ENCODE data around the gene PER1. TPM values are rescaled to one million over a fixed set of nuclear protein-coding genes. Genes with fewer than 3 reads are reported as not detected.

PER1 gene
- total and polyA plus RNA-seq, 7 donors, result 48.9 to 278 (median 145) TPM

GRCh38 chr17:8100111-8100510 lies 52.1 kb downstream of the PER1 start:
- ATAC-seq (no peak), DNase-seq (no peak)
- intact Hi-C loops (cut with DNase I), result no loop called here
- 24 to 54% (median 42%) methylated on average over 2 of the region's 2 CpGs for WGBS, 3 donors
- Histone ChIP-seq H3K4me3 (no peak overlapping the region), H3K36me3 (ENCODE audit: insufficient read depth in 1 of 2, low read depth in 1 of 2) (no peaks in the 10 kb centered on the region), H3K9me3 (no peaks in the 10 kb centered on the region), H3K27ac (no peak overlapping the region), H3K27me3 (ENCODE audit: insufficient read depth in 3 of 3, low read length in 2 of 3) (peaks cover 0 to 9% (median 1%) of the 10 kb centered on the region in 3 donors), H3K4me1 (no peaks in the 10 kb centered on the region)
- TF ChIP-seq, protein P1, sequence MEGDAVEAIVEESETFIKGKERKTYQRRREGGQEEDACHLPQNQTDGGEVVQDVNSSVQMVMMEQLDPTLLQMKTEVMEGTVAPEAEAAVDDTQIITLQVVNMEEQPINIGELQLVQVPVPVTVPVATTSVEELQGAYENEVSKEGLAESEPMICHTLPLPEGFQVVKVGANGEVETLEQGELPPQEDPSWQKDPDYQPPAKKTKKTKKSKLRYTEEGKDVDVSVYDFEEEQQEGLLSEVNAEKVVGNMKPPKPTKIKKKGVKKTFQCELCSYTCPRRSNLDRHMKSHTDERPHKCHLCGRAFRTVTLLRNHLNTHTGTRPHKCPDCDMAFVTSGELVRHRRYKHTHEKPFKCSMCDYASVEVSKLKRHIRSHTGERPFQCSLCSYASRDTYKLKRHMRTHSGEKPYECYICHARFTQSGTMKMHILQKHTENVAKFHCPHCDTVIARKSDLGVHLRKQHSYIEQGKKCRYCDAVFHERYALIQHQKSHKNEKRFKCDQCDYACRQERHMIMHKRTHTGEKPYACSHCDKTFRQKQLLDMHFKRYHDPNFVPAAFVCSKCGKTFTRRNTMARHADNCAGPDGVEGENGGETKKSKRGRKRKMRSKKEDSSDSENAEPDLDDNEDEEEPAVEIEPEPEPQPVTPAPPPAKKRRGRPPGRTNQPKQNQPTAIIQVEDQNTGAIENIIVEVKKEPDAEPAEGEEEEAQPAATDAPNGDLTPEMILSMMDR (IDR thresholded peaks at IDR 0.05), result no peak

DNA sequence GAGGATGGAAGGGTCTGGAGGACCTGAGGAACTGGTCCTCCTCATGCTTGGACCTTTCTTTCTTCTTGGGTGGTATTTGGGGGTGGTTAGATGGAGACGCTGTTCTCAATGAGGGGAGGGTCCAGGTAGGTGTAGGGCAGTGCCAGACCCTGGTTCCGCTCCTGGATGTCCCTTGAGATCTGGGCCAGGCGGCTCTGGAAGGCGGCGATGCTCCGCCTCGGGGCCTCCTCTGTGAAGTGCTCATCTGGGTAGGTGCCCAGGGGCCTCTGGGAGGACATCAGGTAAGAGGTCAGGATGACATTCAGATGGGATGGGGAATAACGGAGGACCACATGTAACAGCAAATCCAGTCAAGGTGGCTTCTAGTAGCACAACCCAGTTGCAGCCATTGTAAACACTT lies 55.7 kb downstream of the PER1 start:
- intact Hi-C loops (cut with DNase I), result loop anchor here (5.0 to 10.0 kb wide), 2 partner anchors 208 to 364 kb away; no protein-coding TSS in a partner anchor
- H3K9me3 ChIP-seq, result no peaks in the 10 kb centered on the region
- 86 to 89% (median 86%) methylated on average over 7 to 8 of the region's 8 CpGs for WGBS, 3 donors

GRCh38 chr17:8095361-8095760 lies 56.8 kb downstream of the PER1 start:
- Histone ChIP-seq H3K27ac (no peak overlapping the region), H3K4me1 (no peaks in the 10 kb centered on the region), H3K9me3 (no peaks in the 10 kb centered on the region), H3K4me3 (no peak overlapping the region), H3K27me3 (ENCODE audit: insufficient read depth in 3 of 3, low read length in 2 of 3) (peaks cover 0 to 20% (median 7%) of the 10 kb centered on the region in 3 donors), H3K36me3 (ENCODE audit: insufficient read depth in 1 of 2, low read depth in 1 of 2) (no peaks in the 10 kb centered on the region)
- TF ChIP-seq, protein P1 (IDR thresholded peaks at IDR 0.05), result no peak
- intact Hi-C loops (cut with DNase I), result loop anchor here (2.0 to 10.0 kb wide), 3 partner anchors 63 to 363 kb away; no protein-coding TSS in a partner anchor
- WGBS, 3 donors, result 70 to 72% (median 70%) methylated on average over 6 of the region's 6 CpGs
- DNase-seq (no peak), ATAC-seq (no peak)

More for the DNA sequence above, 55.7 kb downstream of the PER1 start:
- TF ChIP-seq, protein P1 (IDR thresholded peaks at IDR 0.05), result no peak
- H3K27me3 ChIP-seq (ENCODE audit: insufficient read depth in 3 of 3, low read length in 2 of 3), result peaks cover 0 to 19% (median 1%) of the 10 kb centered on the region in 3 donors
- no peak overlapping the region for H3K4me3 ChIP-seq
- no peak for ATAC-seq
- H3K4me1 ChIP-seq, result no peaks in the 10 kb centered on the region
- H3K27ac ChIP-seq, result no peak overlapping the region
- H3K36me3 ChIP-seq (ENCODE audit: insufficient read depth in 1 of 2, low read depth in 1 of 2), result no peaks in the 10 kb centered on the region
- DNase-seq, result no peak

DNA sequence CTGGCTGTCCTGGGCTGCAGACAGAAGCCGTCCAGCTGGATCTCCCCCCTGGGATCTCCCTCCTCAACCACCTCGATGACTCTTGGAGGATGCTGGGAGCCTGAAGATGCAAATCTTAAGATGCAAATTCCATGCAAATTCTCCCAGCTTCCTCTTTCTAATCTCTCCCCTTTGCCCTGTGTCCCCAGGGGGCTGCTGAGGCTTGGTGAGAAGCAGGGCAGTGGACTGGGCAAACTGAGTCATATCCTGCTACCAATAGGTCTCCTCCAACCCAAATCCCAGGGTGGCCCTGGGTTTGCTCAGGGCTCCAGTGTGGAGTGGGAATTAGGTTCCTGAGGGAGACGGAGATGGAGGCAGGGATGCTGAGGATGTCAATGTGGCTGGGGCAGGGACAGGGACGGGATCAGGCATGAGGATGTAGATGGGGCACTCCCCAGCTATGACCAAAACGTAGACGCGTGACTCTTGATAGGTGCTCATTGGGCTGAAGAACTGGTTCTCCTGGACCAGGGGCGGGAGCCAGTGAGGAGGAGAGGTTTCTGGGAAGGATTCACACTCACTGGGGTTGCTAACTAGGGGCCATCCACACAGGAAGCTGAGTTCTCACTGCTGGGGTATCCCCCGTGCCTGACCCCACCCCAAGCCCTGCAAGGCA lies 61.0 kb downstream of the PER1 start:
- no peaks in the 10 kb centered on the region for H3K36me3 ChIP-seq (ENCODE audit: insufficient read depth in 1 of 2, low read depth in 1 of 2)
- no peak overlapping the region for H3K4me3 ChIP-seq
- intact Hi-C loops (cut with DNase I), result loop anchor here in 1 of 2 donors (10.0 kb wide), 1 partner anchor 214 kb away; no protein-coding TSS in a partner anchor
- 46 to 53% (median 52%) methylated on average over 9 of the region's 9 CpGs for WGBS, 3 donors
- no peaks in the 10 kb centered on the region for H3K4me1 ChIP-seq
- peaks cover 0 to 22% (median 6%) of the 10 kb centered on the region in 3 donors for H3K27me3 ChIP-seq (ENCODE audit: insufficient read depth in 3 of 3, low read length in 2 of 3)
- H3K9me3 ChIP-seq, result no peaks in the 10 kb centered on the region
- H3K27ac ChIP-seq, result no peak overlapping the region
- DNase-seq (peak in 1 of 2 donors; percentile 40), ATAC-seq (no peak)
- TF ChIP-seq, protein P1 (IDR thresholded peaks at IDR 0.05), result no peak

Other genes starting within 250 kb of the PER1 start
- gene RNF227, start 236.1 kb downstream of the PER1 start, total RNA-seq, result 1 to 10 TPM in 2 of 4 donors, under 1 TPM in 2; 0.62 to 2.6 (median 1.0) TPM
- gene RNF227, start 236.1 kb downstream of the PER1 start, polyA plus RNA-seq, result 1 to 10 TPM; 1.5 to 2.4 (median 1.6) TPM
- under 1 TPM in 3 of 4 donors, not detected in 1; 0.38 to 0.77 (median 0.57) TPM for gene KCNAB3, start 222.5 kb downstream of the PER1 start, total RNA-seq
- gene KCNAB3, start 222.5 kb downstream of the PER1 start, polyA plus RNA-seq, result under 1 TPM; 0.18 to 0.52 (median 0.21) TPM
- 10 to 100 TPM; 47.7 to 84.9 (median 75.0) TPM for gene TRAPPC1, start 220.5 kb downstream of the PER1 start, total RNA-seq
- 10 to 100 TPM; 64.0 to 78.4 (median 76.1) TPM for gene TRAPPC1, start 220.5 kb downstream of the PER1 start, polyA plus RNA-seq
- 1 to 10 TPM; 5.5 to 9.5 (median 7.4) TPM for gene CNTROB, start 220.2 kb downstream of the PER1 start, total RNA-seq
- gene CNTROB, start 220.2 kb downstream of the PER1 start, polyA plus RNA-seq, result 1 to 10 TPM; 5.9 to 9.6 (median 8.8) TPM
- gene GUCY2D, start 149.8 kb downstream of the PER1 start, total RNA-seq, result not detected
- gene GUCY2D, start 149.8 kb downstream of the PER1 start, polyA plus RNA-seq, result not detected
- under 1 TPM in 3 of 4 donors, not detected in 1; 0.13 to 0.42 (median 0.32) TPM for gene ALOX15B, start 113.3 kb downstream of the PER1 start, total RNA-seq
- gene ALOX15B, start 113.3 kb downstream of the PER1 start, polyA plus RNA-seq, result 1 to 10 TPM in 1 of 3 donors, under 1 TPM in 1, not detected in 1; 0.09 to 1.1 TPM
- gene ALOX12B, start 64.7 kb downstream of the PER1 start, total RNA-seq, result not detected
- gene ALOX12B, start 64.7 kb downstream of the PER1 start, polyA plus RNA-seq, result not detected
- not detected for gene ALOXE3, start 33.9 kb downstream of the PER1 start, total RNA-seq
- under 1 TPM in 1 of 3 donors, not detected in 2; 0.42 TPM for gene ALOXE3, start 33.9 kb downstream of the PER1 start, polyA plus RNA-seq
- gene HES7, start 28.3 kb downstream of the PER1 start, total RNA-seq, result under 1 TPM in 1 of 4 donors, not detected in 3; 0.30 TPM
- gene HES7, start 28.3 kb downstream of the PER1 start, polyA plus RNA-seq, result under 1 TPM in 1 of 3 donors, not detected in 2; 0.10 TPM
- gene VAMP2, start 10.5 kb upstream of the PER1 start, total RNA-seq, result 10 to 100 TPM; 39.7 to 59.2 (median 49.8) TPM
- gene VAMP2, start 10.5 kb upstream of the PER1 start, polyA plus RNA-seq, result 10 to 100 TPM; 33.2 to 49.5 (median 35.2) TPM
- gene TMEM107, start 24.0 kb upstream of the PER1 start, total RNA-seq, result 1 to 10 TPM; 1.2 to 4.7 (median 2.9) TPM
- 1 to 10 TPM; 1.5 to 1.9 (median 1.8) TPM for gene TMEM107, start 24.0 kb upstream of the PER1 start, polyA plus RNA-seq
- 10 to 100 TPM in 1 of 4 donors, 1 to 10 TPM in 3; 8.8 to 11.2 (median 9.7) TPM for gene BORCS6, start 37.8 kb upstream of the PER1 start, total RNA-seq
- gene BORCS6, start 37.8 kb upstream of the PER1 start, polyA plus RNA-seq, result 10 to 100 TPM; 12.2 to 19.3 (median 13.7) TPM
- gene AURKB, start 58.2 kb upstream of the PER1 start, total RNA-seq, result 1 to 10 TPM in 1 of 4 donors, not detected in 3; 1.1 TPM
- under 1 TPM in 1 of 3 donors, not detected in 2; 0.39 TPM for gene AURKB, start 58.2 kb upstream of the PER1 start, polyA plus RNA-seq
- gene CTC1, start 95.7 kb upstream of the PER1 start, total RNA-seq, result 10 to 100 TPM; 11.0 to 19.6 (median 13.7) TPM
- 1 to 10 TPM; 2.7 to 6.3 (median 4.6) TPM for gene CTC1, start 95.7 kb upstream of the PER1 start, polyA plus RNA-seq
- gene PFAS, start 96.9 kb upstream of the PER1 start, total RNA-seq, result 10 to 100 TPM; 10.7 to 15.6 (median 13.3) TPM
- 10 to 100 TPM in 1 of 3 donors, 1 to 10 TPM in 2; 4.9 to 10.0 (median 7.5) TPM for gene PFAS, start 96.9 kb upstream of the PER1 start, polyA plus RNA-seq
- gene RANGRF, start 136.3 kb upstream of the PER1 start, total RNA-seq, result 10 to 100 TPM in 3 of 4 donors, 1 to 10 TPM in 1; 9.0 to 16.3 (median 11.7) TPM
- 10 to 100 TPM; 17.8 to 24.3 (median 22.1) TPM for gene RANGRF, start 136.3 kb upstream of the PER1 start, polyA plus RNA-seq
- gene SLC25A35, start 143.0 kb upstream of the PER1 start, total RNA-seq, result 1 to 10 TPM in 3 of 4 donors, under 1 TPM in 1; 0.69 to 2.5 (median 1.5) TPM
- gene SLC25A35, start 143.0 kb upstream of the PER1 start, polyA plus RNA-seq, result 1 to 10 TPM in 2 of 3 donors, under 1 TPM in 1; 0.82 to 4.2 (median 1.1) TPM
- 10 to 100 TPM in 2 of 4 donors, 1 to 10 TPM in 2; 6.2 to 13.6 (median 10.7) TPM for gene ARHGEF15, start 157.8 kb upstream of the PER1 start, total RNA-seq
- 10 to 100 TPM in 1 of 3 donors, 1 to 10 TPM in 2; 4.9 to 14.5 (median 5.4) TPM for gene ARHGEF15, start 157.8 kb upstream of the PER1 start, polyA plus RNA-seq
- gene ODF4, start 187.4 kb upstream of the PER1 start, total RNA-seq, result not detected
- gene ODF4, start 187.4 kb upstream of the PER1 start, polyA plus RNA-seq, result not detected
- 1,000 to 10,000 TPM in 3 of 4 donors, 100 to 1,000 TPM in 1; 994 to 1,548 (median 1,386) TPM for gene RPL26, start 230.8 kb upstream of the PER1 start, total RNA-seq
- 1,000 to 10,000 TPM; 2,500 to 4,614 (median 2,501) TPM for gene RPL26, start 230.8 kb upstream of the PER1 start, polyA plus RNA-seq
- gene RNF222, start 245.4 kb upstream of the PER1 start, total RNA-seq, result not detected
- gene RNF222, start 245.4 kb upstream of the PER1 start, polyA plus RNA-seq, result not detected